ENCODE measurements around the gene GOT1. TPM values are rescaled to one million over a fixed set of nuclear protein-coding genes. Genes with fewer than 3 reads are reported as not detected.

Gene GOT1
- total RNA-seq, 1 experiment from 2014 or later, result 163 TPM

- no peak overlapping the region for H3K27ac Mint-ChIP-seq (ENCODE audit: low read depth, unreplicated experiment)
- CTCF ChIA-PET, result interaction anchor here (0.6 to 2.9 kb wide), 3 partner anchors 13 to 908 kb away, joined by 4 to 12 read pairs (median 5); no protein-coding TSS in a partner anchor
- intact Hi-C loops (cut with micrococcal nuclease), result loop anchor here (10.0 kb wide), 1 partner anchor 101 kb away; no protein-coding TSS in a partner anchor
- no TSS peak for BruUV-seq (replicated peaks)
- DNase-seq (ENCODE audit: unreplicated experiment), result no peak
- no peaks in the 10 kb centered on the region for H3K27me3 Mint-ChIP-seq (ENCODE audit: insufficient read depth, unreplicated experiment)
- H3K36me3 Mint-ChIP-seq (ENCODE audit: insufficient read depth, unreplicated experiment), result no peaks in the 10 kb centered on the region
- no peak overlapping the region for H3K4me3 Mint-ChIP-seq (ENCODE audit: unreplicated experiment)
- POLR2A ChIA-PET, result no interaction called here
- no peak for TF ChIP-seq CTCF (IDR thresholded peaks at IDR 0.05; ENCODE audit: unreplicated experiment)
- H3K4me1 Mint-ChIP-seq (ENCODE audit: insufficient read depth, unreplicated experiment), result peaks cover 11% of the 10 kb centered on the region
- H3K9me3 Mint-ChIP-seq (ENCODE audit: unreplicated experiment), result no peaks in the 10 kb centered on the region
These were observed 55.0 kb downstream of the GOT1 start for GRCh38 chr10:99375426-99375825.

GRCh38 chr10:99374972-99375371, 55.5 kb downstream of the GOT1 start:
- H3K4me1 Mint-ChIP-seq (ENCODE audit: insufficient read depth, unreplicated experiment), result peaks cover 11% of the 10 kb centered on the region
- intact Hi-C loops (cut with micrococcal nuclease), result loop anchor here (5.0 to 10.0 kb wide), 2 partner anchors 100 to 583 kb away; no protein-coding TSS in a partner anchor
- POLR2A ChIA-PET, result no interaction called here

GRCh38 chr10:99374526-99374925, 55.9 kb downstream of the GOT1 start:
- no peak for TF ChIP-seq CTCF (IDR thresholded peaks at IDR 0.05; ENCODE audit: unreplicated experiment)
- Mint-ChIP-seq H3K27ac (ENCODE audit: low read depth, unreplicated experiment) (no peak overlapping the region), H3K36me3 (ENCODE audit: insufficient read depth, unreplicated experiment) (no peaks in the 10 kb centered on the region), H3K4me1 (ENCODE audit: insufficient read depth, unreplicated experiment) (peaks cover 11% of the 10 kb centered on the region), H3K4me3 (ENCODE audit: unreplicated experiment) (no peak overlapping the region), H3K27me3 (ENCODE audit: insufficient read depth, unreplicated experiment) (peaks cover 8% of the 10 kb centered on the region), H3K9me3 (ENCODE audit: unreplicated experiment) (no peaks in the 10 kb centered on the region)
- intact Hi-C loops (cut with micrococcal nuclease), result loop anchor here (5.0 to 10.0 kb wide), 2 partner anchors 100 to 582 kb away; no protein-coding TSS in a partner anchor
- ChIA-PET POLR2A (no interaction called here), CTCF (interaction anchor here (0.6 to 2.9 kb wide), 3 partner anchors 14 to 126 kb away, joined by 3 to 12 read pairs (median 4); no protein-coding TSS in a partner anchor)
- peak; percentile 74 for DNase-seq (ENCODE audit: unreplicated experiment)
- BruUV-seq (replicated peaks), result no TSS peak

More at GRCh38 chr10:99374972-99375371, 55.5 kb downstream of the GOT1 start:
- Mint-ChIP-seq H3K27me3 (ENCODE audit: insufficient read depth, unreplicated experiment) (peaks cover 4% of the 10 kb centered on the region), H3K9me3 (ENCODE audit: unreplicated experiment) (no peaks in the 10 kb centered on the region), H3K4me3 (ENCODE audit: unreplicated experiment) (no peak overlapping the region), H3K36me3 (ENCODE audit: insufficient read depth, unreplicated experiment) (no peaks in the 10 kb centered on the region), H3K27ac (ENCODE audit: low read depth, unreplicated experiment) (no peak overlapping the region)
- no peak for DNase-seq (ENCODE audit: unreplicated experiment)
- CTCF ChIA-PET, result interaction anchor here (0.6 to 2.9 kb wide), 3 partner anchors 16 to 908 kb away, joined by 3 to 12 read pairs (median 4); no protein-coding TSS in a partner anchor
- no TSS peak for BruUV-seq (replicated peaks)
- no peak for TF ChIP-seq CTCF (IDR thresholded peaks at IDR 0.05; ENCODE audit: unreplicated experiment)

GRCh38 chr10:99372546-99373271, 57.7 kb downstream of the GOT1 start:
- Mint-ChIP-seq H3K4me1 (ENCODE audit: insufficient read depth, unreplicated experiment) (peaks cover 11% of the 10 kb centered on the region), H3K9me3 (ENCODE audit: unreplicated experiment) (no peaks in the 10 kb centered on the region), H3K27ac (ENCODE audit: low read depth, unreplicated experiment) (no peak overlapping the region), H3K4me3 (ENCODE audit: unreplicated experiment) (no peak overlapping the region), H3K27me3 (ENCODE audit: insufficient read depth, unreplicated experiment) (peaks cover 26% of the 10 kb centered on the region), H3K36me3 (ENCODE audit: insufficient read depth, unreplicated experiment) (no peaks in the 10 kb centered on the region)
- intact Hi-C loops (cut with micrococcal nuclease), result loop anchor here (5.0 to 10.0 kb wide), 2 partner anchors 98 to 580 kb away; no protein-coding TSS in a partner anchor
- no peak for TF ChIP-seq CTCF (IDR thresholded peaks at IDR 0.05; ENCODE audit: unreplicated experiment)
- ChIA-PET CTCF (interaction anchor here (1.1 to 2.9 kb wide), 3 partner anchors 16 to 19 kb away, joined by 3 to 12 read pairs (median 4); no protein-coding TSS in a partner anchor), POLR2A (no interaction called here)
- BruUV-seq (replicated peaks), result no TSS peak
- peak; percentile 64 for DNase-seq (ENCODE audit: unreplicated experiment)

Measured in MCF 10A (cell line).